Activated CD4-positive, CD25-positive, alpha-beta regulatory T cell treated with anti-CD3 and anti-CD28 coated beads, Interleukin-2, amount 50 U/mL, for 72 hours (primary cell): Measurements from ENCODE around the gene DENND4B.
A peak's percentile ranks its signal among the peaks of the same experiment; 100 is the strongest.
"Not testable (repeated sequence)": the region's sequence is repeated elsewhere in the genome, so short reads cannot be mapped to it uniquely, and the experiment has no call there.

ENCODE experiments used
- DNase-seq: peaks from one replicate; pipeline ENCODE4 v3.0.0; 2021

DENND4B gene, protein sequence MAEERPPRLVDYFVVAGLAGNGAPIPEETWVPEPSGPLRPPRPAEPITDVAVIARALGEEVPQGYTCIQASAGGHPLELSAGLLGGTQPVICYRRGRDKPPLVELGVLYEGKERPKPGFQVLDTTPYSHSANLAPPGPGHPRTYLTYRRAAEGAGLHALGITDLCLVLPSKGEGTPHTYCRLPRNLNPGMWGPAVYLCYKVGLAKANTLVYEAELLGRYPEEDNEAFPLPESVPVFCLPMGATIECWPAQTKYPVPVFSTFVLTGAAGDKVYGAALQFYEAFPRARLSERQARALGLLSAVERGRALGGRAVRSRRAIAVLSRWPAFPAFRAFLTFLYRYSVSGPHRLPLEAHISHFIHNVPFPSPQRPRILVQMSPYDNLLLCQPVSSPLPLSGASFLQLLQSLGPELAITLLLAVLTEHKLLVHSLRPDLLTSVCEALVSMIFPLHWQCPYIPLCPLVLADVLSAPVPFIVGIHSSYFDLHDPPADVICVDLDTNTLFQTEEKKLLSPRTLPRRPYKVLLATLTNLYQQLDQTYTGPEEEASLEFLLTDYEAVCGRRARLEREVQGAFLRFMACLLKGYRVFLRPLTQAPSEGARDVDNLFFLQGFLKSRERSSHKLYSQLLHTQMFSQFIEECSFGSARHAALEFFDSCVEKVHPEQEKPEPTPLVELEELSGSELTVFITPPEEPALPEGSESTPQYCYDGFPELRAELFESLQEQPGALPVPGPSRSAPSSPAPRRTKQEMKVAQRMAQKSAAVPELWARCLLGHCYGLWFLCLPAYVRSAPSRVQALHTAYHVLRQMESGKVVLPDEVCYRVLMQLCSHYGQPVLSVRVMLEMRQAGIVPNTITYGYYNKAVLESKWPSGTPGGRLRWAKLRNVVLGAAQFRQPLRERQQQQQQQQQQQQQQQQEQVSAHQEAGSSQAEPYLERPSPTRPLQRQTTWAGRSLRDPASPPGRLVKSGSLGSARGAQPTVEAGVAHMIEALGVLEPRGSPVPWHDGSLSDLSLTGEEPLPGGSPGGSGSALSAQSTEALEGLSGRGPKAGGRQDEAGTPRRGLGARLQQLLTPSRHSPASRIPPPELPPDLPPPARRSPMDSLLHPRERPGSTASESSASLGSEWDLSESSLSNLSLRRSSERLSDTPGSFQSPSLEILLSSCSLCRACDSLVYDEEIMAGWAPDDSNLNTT (N-terminal part only)

DNA sequence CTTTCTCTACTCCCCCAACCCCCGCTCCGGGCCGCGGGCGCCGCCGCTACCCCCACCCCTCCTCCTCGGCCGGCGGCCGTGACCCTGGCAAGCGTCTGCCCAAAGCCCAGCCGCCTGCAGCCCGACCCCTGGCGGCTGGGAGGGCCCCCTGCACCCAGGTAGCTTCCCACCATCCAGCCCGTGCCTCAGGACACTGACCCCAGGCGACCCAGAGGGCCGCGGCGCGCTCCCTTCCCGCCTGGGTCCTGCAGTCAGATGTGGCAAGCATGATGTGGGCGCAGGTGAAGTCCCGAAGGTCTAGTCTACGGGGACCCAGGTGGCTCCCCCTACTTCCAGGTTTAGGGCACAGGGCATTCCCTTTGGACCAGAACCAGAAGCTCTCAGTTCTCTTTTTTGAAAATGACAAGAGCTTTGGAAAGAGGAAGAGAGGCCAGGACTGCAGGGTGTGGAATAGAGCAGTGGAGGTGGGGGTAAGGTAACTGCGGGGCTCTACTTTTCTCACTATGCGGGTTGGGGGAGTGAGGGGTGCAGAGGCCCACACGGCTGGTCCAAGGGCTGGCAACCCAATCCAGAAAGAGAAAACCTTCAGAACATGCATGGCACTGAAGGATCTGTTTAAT lies at the start of gene DENND4B:
TSS of gene DENND4B (minus strand) at position 97 of the 620 bp plus-strand sequence. CDS start 2,344 bp downstream, outside the sequence.
- peak; percentile 78 for DNase-seq

DNA sequence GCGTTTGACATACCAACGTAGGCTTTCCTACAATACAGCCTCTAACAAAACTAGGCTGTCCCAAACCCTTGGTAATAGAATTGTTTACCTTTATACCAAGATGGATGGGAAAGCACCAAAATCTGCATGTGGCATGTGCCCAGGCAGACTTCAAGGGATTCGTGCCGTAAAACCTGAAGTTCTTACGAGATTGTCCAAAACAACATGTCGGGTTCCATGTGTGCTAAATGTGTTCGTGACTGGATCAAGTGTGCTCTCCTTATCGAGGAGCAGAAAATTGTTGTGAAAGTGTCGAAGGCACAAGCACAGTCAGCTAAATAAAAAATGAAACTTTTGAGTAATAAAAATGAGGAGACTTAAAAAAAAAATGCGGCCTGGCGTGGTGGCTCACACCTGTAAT lies 49.1 kb upstream of the DENND4B start:
- no peak for DNase-seq

DNA sequence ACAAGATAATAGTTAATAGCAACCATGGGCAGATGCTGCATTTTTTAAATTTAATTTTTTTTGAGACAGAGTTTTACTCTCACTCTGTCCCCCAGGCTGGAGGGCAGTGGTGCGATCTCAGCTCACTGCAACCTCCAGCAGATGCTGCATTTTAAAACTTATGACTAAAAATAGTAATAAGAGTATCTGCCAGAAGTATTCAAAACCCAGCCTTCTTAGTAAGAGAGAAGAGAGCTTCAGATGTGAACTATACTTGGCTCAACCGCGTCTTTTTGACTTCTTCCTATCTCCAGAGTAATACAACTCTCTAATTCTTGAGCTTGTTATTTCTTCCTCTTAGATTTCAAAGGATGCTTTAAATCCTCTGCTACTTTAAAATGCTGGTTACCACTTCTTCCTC lies 48.7 kb upstream of the DENND4B start:
- DNase-seq = no peak

DNA sequence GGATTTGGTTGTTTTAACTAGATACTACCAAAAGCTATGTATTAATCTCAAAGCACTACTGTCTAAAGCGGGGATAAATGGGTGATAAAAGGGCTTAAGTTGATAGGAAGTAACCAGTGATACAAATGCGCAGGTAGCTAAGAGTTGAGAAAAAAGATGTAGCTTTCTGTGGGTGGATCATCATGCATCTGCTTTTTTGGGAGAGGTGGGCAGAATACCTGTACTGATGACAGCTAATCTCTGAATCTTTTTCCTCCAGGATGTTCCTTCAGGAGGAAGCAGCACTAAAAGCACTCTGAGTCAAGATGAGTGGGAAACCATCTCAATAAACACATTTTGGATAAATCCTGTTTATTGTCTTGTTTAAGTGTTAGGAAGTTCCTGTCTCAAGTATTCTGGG lies 45.3 kb upstream of the DENND4B start:
- DNase-seq = no peak

DNA sequence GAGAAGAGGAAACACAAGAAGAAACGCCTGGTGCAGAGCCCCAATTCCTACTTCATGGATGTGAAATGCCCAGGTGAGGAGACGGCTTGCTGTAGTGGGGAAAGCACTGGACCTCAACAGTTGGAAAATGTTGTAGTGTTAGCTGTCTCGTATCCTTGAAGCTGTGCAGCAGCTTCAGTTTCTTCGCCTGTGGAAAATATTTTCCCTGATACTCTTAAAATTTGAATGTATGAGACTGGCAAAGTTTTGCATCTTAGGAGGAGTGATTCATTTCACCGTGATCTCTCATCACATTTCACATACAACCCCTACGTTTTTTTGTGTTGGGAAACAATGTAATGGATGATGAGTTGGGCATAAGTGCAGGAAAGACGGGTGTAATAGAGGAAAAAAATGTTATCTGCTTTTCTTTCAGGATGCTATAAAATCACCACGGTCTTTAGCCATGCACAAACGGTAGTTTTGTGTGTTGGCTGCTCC lies 44.7 kb upstream of the DENND4B start:
- no peak for DNase-seq

DNA sequence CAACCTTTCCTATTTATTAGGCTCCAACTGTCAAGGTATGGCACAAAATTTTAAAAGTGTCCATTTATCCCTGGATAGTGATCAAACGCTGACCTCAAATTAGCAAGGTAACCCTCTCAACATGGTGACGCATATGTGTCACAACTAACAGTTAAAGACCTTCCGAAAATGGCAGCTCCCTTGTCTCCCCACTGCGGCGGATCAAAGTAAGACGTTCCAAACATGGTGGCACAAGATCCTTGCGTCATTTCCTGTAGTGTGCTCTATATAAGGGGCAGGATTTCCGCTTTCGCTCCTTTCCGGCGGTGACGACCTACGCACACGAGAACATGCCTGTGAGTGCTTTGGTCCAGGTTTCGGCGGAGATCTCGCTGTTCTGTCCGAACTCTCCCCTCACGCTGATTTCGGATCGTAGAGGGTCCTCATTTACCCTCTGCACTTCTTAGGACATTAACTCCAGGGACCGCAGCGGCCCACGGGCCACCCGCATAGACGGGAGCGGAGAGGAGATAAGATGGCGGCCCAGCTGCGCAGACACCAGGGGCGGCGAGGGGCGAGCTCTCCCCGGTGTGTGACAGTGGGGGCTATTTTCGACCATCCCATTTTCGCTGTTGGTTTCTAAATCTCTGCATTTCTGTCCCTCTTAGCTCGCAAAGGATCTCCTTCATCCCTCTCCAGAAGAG lies 44.1 kb upstream of the DENND4B start, which contains the start of gene RPS27:
TSS of gene RPS27 (plus strand) at position 295 of the 683 bp plus-strand sequence. CDS start at position 330, 35 bp downstream.
- peak; percentile 80 for DNase-seq

DNA sequence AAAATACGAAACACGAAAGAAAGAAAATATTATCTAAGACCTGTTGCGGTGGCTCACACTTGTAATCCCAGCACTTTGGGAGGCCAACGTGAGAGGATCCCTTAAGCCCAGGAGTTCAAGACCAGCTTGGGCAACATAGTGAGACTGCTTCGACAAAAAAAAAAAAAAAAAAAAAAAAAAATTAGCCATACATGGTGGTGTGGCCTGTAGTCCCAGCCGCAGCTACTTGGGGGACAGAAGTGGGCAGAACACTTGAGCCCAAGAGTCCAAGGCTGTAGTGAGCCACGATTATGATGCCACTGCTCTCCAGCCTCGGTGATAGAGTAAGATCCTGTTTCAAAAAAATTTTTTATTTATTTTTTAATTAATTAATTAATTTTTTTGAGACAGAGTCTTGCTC lies 41.1 kb upstream of the DENND4B start:
- no peak for DNase-seq

DNA sequence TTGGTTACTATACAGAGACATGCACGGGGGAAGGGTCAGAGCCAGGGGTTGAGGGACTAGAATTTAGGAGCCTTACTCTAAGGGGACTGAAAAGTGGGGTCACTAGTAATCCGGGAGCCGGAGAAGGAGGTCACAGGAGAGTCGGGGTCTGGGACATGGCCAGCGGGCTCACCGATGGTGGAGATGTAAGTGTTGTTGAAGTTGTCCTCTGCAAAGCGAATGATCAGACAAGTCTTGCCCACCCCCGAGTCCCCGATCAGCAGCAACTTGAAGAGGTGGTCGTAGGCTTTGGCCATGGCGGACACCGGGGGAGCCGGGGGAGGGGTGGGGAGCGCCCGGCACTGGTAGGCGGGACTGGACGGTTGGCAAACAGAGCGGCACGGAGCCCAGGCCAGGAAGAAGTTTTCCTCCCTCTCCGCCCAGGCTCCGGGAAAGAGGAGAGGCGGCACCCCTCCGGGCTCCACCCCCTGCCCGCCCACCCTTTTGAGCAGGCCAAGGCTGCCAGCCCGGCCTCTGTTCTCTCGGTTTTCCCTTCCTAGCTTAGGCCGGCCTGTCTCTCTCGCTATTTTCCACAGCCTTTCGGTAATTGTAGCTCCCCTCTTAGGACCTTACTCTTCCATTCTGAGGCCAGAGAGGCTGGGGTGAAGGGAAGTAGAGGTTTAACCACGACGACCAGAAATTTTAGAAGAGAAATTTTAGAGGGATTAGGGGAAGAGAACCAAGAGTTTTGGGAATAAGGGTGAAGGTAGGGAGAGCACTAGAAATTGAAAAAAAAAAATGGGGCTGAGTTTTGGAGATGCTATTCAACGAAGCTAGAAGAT lies 39.6 kb upstream of the DENND4B start, which contains the start of gene RAB13:
TSS of gene RAB13 (minus strand) at position 399 of the 821 bp plus-strand sequence. CDS start at position 296, 103 bp downstream.
- no peak for DNase-seq

DNA sequence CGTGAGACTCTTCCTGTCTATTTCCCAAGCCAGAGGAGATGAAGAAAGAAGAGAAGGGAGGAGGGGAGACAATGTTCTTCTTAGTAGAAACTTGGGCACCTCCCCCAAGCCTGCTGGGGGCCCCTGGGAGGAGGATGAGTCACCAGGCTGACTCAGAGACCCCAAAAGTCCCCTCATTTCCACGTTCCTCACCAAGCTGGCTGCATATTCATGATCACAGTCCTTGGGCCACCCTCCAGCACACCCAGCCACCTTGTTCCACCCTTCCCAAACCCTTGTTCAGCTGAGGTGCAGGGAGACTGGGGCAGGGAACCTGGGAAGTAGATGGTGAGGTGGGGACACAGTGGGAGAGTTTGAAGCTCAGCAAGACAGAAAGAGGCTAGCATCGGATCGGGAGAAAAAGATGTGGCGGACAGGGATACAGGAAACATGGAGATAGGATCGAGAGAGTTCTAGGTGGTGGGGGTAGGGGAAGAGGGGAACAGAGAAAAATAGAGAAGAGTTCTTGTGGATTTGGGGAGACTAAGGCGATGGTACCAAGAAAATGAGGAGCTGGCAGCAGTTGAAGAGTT lies 38.9 kb upstream of the DENND4B start:
- DNase-seq = no peak

DNA sequence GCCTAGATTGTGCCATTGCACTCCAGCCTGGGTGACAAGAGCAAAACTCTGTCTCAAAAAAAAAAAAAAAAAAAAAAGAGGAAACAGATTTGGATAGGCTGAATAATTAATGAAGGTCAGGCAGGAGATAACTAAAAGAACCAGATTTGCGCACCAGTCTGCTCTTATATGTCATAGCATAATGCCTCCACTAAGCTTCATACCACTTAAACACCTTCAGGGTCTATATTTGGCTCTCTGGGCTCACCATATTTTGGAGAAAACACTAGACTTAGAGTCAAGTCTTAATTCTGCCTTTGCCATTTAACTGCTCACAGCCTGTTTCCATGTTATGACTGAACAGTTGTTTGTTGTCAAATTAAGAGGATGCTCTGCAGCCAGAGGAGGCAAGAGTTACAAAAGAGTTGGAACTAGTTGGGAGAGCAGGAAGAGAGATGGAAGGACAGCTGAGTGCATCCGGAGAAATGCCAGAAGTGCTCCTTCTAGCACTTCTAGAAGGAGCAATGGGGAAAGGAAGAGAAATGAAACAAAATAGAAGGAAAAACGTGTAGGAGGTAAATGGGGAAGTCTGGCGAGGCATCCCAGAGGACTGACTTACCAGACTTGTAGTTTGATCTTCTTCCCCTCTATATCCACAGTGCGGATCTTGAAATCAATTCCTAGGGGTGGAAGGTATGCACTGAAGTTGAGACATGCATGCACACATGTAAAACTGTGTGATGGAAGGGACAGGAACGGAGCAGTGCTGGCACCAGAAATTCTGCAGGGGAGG lies 37.8 kb upstream of the DENND4B start:
- no peak for DNase-seq

DNA sequence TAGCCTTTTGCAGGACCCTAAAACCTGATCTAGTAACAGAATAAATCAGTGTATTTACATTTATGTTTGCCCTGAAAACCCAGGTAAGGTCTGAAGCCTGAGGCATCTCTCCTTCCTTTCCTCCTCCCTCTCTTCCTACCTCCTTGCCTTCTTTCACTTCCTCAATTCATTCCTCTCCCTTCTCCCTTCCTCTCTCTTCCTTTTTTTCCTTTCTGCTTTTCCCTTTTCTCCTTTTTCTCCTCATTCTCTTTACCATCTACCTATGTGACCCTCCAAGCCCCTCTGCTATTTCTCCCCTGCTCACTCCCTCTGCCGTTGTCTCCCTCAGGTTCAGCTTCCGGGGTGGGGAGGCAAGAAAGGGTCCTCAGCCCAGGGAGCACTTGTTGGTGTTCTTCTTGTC lies 35.2 kb upstream of the DENND4B start:
- DNase-seq = not testable (repeated sequence)

DNA sequence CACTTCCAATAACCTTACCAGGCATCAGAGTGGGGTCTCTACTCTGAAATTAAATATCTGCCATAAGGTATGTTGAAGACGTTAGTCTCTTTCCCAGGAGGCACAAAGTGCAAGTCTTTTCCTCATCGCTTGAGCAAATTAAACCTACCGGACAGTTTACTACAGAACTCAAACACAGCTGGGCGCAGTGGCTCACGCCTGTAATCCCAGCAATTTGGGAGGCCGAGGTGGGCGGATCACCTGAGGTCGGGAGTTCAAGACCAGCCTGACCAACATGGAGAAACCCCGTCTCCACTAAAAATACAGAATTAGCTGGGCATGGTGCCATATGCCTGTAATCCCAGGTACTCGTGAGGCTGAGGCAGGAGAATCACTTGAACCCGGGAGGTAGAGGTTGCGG lies 32.6 kb upstream of the DENND4B start:
- not testable (repeated sequence) for DNase-seq

DNA sequence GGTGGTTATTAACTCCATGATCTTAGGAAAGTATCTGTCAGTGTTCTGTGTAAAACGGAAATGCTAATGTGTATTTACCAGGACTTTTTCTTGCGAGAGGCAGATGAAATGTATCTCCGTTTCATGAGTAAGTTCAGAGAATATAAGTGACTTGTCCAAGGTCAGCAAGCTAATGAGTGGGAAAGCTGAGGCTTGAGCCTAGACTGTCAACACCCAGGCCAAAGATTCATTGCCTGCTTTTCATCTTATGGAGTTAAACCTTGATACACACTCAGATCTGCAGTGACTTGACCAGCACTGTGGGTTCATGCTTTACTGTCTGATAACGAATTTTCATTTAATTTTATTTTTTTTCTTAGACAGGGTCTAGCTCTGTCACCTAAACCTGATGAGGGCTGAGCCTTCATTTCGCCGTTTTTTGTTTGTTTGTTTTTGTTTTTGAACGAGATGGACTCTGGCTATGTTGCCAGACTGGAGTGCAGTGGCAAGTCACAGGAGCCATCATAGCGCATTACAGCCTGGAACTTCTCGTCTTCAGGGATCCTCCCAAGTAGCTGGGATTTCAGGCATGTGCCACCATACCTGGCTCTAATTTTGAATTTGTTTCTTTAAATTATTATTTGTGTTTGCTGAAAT lies 31.9 kb upstream of the DENND4B start:
- DNase-seq = no peak

DNA sequence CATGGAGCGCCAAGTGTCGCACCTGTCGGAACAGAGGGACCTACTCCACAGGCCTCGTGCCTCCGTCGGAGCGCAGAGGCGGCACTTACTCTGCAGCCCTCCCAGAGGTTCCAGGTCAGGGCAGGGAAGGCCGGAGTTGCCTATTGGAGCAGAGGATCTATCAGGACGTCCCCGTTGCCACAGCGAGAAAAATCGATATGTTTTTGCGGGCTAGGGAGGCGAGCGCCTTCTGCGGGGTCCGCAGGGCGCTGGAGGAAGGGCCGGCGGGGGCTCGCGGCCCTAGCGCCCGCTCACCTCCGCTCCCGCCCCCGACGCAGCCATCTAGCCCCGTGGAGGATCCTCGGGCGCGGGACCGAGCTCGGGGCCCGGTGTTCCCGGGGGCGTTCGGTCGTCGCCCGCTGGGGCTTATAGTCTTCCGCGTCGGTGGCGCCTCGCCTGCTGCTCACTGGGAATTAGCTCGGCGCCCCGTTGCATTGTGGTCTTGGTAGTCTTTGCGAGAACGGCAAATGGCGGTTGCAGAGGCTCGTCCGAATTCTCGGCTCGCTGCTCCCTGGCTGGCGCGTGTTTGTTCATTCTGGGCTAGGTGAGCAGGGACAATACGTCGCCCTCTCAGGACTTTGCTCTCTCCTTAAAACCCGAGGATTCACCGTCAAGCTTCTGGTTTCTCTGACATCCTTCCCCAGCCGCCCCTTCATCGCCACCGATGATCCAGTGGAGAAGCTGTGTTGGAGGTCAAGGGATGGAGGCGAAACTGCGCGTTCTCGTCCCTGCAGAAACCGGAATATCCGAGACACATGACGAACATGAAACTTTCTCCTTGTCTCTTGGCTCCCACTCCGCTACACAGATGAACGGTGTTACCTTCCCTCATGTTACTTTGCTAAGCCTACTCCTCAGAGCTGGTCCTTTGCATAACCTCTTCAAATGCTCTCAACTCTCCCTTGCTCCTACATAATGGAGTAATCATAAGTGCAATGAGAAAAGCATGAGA lies 31.0 kb upstream of the DENND4B start, which contains the start of gene JTB:
TSS of gene JTB (minus strand) at position 425 of the 991 bp plus-strand sequence. CDS start at position 3, 422 bp downstream.
- peak; percentile 78 for DNase-seq

DNA sequence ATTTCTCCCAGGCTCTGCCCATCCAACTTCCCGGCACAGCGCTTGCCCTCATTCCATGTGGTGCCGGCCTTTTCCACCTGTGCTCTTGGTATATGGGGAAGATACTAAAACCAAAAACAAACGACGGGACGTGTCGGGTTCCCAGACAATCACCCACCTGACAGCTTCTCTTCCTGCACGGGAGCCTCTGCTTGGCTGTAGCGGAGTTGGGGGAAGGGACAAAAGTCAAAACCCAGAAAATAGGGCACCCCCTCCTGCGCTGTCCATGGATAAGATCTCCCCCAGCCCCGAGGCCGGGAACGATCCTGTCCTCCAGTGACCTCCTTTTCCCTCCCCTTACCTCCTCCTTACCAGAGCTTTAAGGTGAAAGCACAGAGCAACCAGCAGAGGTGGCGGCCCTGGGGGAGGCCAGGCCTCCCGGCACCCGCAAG lies 30.3 kb upstream of the DENND4B start:
- DNase-seq = no peak

DNA sequence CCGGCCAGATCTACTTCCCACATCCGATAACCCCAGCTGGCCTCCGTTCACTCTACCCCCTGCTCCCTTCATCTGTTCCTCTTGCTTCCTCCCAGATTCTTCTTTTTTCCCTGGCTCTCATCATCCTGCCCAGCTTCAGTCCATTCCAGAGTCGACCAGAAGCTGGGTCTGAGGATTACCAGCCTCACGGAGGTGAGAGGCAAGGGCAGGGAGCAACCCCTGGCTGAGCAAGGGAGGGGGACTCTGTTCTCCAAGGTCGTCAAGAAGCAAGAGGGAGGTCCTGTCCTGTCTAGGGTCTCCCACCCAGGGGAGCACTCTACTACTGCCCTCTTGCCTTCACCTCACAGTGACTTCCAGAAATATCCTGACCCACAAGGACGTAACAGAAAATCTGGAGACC lies 27.0 kb upstream of the DENND4B start:
- DNase-seq = no peak

DNA sequence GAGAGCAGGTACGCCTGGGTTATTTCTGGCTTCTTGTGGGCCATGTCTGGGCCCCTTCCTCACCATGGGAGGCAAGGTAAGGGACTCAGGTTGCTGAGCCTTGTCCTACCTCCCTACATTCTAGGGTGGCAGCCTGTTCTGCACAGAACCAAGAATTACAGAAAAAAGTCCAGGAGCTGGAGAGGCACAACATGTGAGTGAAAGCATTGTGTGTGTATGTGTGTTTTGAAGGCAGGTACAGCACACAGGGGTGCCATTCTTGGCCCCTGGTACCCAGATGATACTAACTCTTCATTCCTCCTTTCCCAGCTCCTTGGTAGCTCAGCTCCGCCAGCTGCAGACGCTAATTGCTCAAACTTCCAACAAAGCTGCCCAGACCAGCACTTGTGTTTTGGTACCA lies 26.6 kb upstream of the DENND4B start:
- no peak for DNase-seq

DNA sequence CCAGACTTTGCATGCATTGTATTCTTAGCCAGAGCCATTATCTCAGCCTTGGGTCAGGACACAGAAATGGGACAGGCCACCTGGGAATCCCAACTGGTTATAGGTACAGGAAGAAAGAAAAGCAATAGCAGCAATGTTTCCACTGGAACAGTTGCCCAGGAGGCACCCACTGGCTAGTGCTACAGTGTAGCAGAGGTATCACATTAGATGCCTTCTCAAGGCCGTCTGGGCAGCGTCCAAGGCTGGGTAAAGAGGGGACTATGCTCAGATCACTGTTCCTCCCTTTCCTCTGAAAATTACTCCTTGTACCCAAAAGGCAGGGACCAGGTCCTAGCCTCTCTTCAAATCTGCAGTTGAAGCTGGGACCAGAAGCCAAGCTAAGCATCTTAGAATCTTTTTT lies 23.8 kb upstream of the DENND4B start:
- DNase-seq = no peak
